ENCODE data around the gene HDAC7. TPM values are rescaled to one million over a fixed set of nuclear protein-coding genes. Genes with fewer than 3 reads are reported as not detected.

Gene HDAC7
- total RNA-seq, 2 donors from 2014 or later: 39.5 to 67.7 TPM

DNA sequence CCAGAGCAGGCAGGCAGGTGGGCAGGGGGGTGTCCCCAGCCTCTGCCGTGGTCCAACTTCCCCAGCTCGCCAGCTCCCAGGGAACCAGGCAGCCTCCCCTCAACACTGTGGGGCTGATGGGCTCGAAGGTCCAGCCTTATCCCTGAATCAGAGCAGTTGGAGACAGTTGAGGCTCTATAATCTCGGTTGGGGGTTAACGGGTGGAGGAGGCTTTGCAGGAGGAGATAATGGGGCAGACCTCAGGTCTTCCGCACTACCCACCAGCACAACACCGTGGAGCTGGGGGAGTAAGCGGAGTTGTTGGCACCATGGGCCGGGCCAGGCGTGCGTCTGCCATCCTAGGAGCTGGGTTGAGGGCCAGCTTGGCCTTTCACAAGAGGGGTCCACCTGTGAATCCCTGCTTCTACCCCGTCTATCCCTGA lies 13.9 kb upstream of the HDAC7 start:
- H3K4me3 ChIP-seq: no peak overlapping the region
- no peak for TF ChIP-seq POLR2AphosphoS5 (IDR thresholded peaks at IDR 0.05)
- TF ChIP-seq, protein P1, sequence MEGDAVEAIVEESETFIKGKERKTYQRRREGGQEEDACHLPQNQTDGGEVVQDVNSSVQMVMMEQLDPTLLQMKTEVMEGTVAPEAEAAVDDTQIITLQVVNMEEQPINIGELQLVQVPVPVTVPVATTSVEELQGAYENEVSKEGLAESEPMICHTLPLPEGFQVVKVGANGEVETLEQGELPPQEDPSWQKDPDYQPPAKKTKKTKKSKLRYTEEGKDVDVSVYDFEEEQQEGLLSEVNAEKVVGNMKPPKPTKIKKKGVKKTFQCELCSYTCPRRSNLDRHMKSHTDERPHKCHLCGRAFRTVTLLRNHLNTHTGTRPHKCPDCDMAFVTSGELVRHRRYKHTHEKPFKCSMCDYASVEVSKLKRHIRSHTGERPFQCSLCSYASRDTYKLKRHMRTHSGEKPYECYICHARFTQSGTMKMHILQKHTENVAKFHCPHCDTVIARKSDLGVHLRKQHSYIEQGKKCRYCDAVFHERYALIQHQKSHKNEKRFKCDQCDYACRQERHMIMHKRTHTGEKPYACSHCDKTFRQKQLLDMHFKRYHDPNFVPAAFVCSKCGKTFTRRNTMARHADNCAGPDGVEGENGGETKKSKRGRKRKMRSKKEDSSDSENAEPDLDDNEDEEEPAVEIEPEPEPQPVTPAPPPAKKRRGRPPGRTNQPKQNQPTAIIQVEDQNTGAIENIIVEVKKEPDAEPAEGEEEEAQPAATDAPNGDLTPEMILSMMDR (IDR thresholded peaks at IDR 0.05): no peak
- no peak for TF ChIP-seq POLR2A (IDR thresholded peaks at IDR 0.05)
- H3K4me1 ChIP-seq (replicated peaks): peaks cover 3% of the 10 kb centered on the region
- WGBS: 89% methylated on average over 12 of the region's 12 CpGs
- H3K36me3 ChIP-seq: no peaks in the 10 kb centered on the region
- no peak for DNase-seq (ENCODE audit: low spot score)
- H3K27me3 ChIP-seq (replicated peaks; ENCODE audit: insufficient read depth): no peaks in the 10 kb centered on the region
- no peak overlapping the region for H3K27ac ChIP-seq
- H3K9me3 ChIP-seq: no peaks in the 10 kb centered on the region
- intact Hi-C loops (cut with DNase I): no loop called here

DNA sequence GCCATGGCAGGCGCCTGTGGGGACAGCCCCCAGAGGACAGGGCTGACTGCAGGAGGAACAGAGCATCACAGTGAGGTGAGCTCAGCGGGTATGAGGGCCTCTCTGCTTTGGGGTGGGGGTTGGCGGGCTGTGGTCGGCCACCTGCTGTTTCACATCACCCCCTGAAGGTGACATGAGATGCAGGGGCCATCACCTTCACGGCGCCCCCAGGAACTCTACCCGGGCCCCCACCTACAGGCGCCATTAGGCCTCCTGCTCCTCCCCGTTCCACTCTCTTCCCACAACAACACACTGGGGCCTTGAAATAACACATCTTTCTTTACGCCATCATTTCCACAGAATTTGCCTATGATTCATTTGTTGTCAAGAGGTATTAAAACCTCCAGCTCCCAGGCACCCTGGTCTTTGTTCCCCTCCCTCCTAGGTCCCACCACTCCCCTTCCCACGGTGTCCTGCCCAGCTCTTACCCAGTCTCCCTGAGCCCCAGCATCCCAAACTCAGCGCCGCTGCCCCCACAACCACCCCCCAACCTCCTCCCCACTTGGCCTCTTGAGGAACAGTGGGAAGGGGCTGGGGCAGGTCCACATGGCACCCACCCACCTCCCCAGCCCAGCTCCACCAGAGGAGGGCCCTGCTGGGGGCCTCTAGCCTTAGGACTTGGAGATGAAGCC lies 12.7 kb upstream of the HDAC7 start:
- Histone ChIP-seq H3K36me3 (no peaks in the 10 kb centered on the region), H3K4me3 (no peak overlapping the region), H3K9me3 (no peaks in the 10 kb centered on the region), H3K27me3 (replicated peaks; ENCODE audit: insufficient read depth) (no peaks in the 10 kb centered on the region), H3K27ac (no peak overlapping the region), H3K4me1 (replicated peaks) (peaks cover 3% of the 10 kb centered on the region)
- no peak for DNase-seq (ENCODE audit: low spot score)
- intact Hi-C loops (cut with DNase I): no loop called here
- 92% methylated on average over 13 of the region's 13 CpGs for whole genome bisulfite sequencing
- TF ChIP-seq, protein P1 (IDR thresholded peaks at IDR 0.05): no peak
- no peak for TF ChIP-seq POLR2A (IDR thresholded peaks at IDR 0.05)
- TF ChIP-seq POLR2AphosphoS5 (IDR thresholded peaks at IDR 0.05): no peak

DNA sequence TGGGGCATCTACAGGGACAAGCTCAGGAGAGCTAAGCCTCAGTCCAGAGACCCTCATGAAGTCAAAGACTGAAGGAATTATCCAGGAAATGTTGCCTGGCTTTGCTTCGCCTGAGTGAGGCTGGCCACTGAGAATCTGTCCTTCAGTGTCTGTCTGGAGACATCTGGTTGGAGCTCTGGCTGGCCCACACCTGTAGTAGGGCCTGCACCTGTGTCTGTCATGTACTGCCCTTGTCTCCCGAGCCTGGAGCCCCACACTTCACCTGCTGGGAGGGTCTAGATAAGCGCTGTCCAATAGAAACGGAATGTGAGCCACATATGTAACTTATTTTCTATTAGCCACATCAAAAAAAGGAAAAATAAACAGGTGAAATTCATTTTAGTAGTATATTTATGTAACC lies 9.9 kb upstream of the HDAC7 start:
- H3K4me3 ChIP-seq: no peak overlapping the region
- H3K27ac ChIP-seq: peak overlapping the region; percentile 58 to 66
- no peaks in the 10 kb centered on the region for H3K9me3 ChIP-seq
- no peak for DNase-seq (ENCODE audit: low spot score)
- H3K36me3 ChIP-seq: no peaks in the 10 kb centered on the region
- intact Hi-C loops (cut with DNase I): no loop called here
- no peaks in the 10 kb centered on the region for H3K27me3 ChIP-seq (replicated peaks; ENCODE audit: insufficient read depth)
- 79% methylated on average over 4 of the region's 4 CpGs for WGBS
- peaks cover 3% of the 10 kb centered on the region for H3K4me1 ChIP-seq (replicated peaks)
- TF ChIP-seq POLR2A (IDR thresholded peaks at IDR 0.05) (no peak), POLR2AphosphoS5 (IDR thresholded peaks at IDR 0.05) (no peak)
- TF ChIP-seq, protein P1 (IDR thresholded peaks at IDR 0.05): no peak

DNA sequence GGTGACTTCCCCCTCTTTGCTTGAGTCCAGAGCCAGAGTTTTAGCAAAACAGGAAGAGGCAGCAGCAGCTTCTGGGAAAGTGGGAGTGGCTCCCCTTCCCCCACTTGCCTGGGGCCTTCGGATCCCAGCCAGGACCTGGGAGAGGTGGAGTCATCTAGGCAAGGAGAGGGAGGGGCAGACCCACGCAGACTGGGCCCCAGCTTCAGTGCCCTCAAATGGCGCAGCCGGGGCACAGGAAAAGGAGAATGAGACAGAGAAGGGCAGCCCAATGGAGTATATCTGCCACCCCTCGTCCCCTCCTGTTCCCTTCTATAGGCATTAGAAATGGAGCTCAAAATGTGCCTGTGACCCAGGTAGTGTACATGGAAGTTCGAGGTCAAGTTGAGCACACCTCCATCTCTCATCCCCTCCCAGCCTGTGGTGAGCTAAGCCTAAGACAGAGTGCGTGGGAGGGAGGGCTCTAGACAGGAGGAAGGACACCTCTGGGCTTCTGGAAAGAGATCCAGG lies 9.3 kb upstream of the HDAC7 start:
- peak; percentile 78 for DNase-seq (ENCODE audit: low spot score)
- peak overlapping the region; percentile 58 to 66 for H3K27ac ChIP-seq
- intact Hi-C loops (cut with DNase I): no loop called here
- TF ChIP-seq POLR2A (IDR thresholded peaks at IDR 0.05) (peak; percentile 45), POLR2AphosphoS5 (IDR thresholded peaks at IDR 0.05) (peak; percentile 87)
- TF ChIP-seq, protein P1 (IDR thresholded peaks at IDR 0.05): peak in 1 of 4 experiments; percentile 7
- peaks cover 3% of the 10 kb centered on the region for H3K4me1 ChIP-seq (replicated peaks)
- H3K4me3 ChIP-seq: no peak overlapping the region
- no peaks in the 10 kb centered on the region for H3K9me3 ChIP-seq
- H3K36me3 ChIP-seq: no peaks in the 10 kb centered on the region
- no peaks in the 10 kb centered on the region for H3K27me3 ChIP-seq (replicated peaks; ENCODE audit: insufficient read depth)
- WGBS: 27% methylated on average over 7 of the region's 7 CpGs

Data from prostate gland (tissue), 2 donors.